GM19397 (cell line): ENCODE data around the gene LPP.

Experiments used
- ATAC-seq: cut with Tn5 transposase; IDR thresholded peaks from one replicate; pipeline ENCODE4 v1.9.1; 2021; ENCODE audit warnings: mild to moderate bottlenecking, moderate library complexity; ENCODE audit not compliant: unreplicated experiment

The LPP gene

DNA sequence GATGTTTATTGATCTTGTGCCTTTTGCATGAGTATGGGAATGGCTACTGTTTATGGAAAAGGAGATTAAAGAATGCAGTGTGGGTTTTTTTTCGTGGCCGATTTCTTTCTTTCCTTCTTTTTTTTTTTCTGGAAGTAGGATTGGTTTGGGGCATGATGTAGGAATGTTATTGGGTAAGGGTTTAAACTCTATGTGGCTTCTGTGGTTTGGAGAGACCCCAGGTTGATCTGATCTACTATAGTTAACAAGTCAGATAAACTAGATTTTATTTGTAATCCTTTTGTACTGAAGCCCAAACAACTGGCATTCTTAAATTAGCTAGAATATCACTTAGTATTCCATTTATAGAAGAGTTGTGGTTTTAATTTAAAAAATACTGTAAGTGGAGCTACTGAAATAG lies 304.8 kb downstream of the LPP start:
- ATAC-seq, result no peak

DNA sequence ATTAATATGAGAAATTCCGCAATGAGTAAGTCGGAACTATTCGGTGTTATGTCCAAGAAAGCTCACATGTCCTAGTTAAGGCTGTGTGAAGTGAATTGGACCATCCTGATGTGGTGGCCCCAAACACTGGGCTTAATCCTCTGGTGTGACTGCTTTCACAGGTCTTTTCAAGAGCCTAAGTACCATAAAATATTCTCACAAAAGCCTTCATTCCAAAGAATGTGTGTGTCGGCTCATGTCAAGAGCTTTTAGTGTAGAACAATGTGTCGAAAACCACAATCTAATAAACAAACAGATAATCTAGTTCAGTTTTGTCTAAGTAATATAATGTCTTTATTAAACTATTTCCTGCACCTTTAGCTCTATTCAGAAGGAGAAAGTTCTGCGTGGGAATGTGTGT lies 311.4 kb downstream of the LPP start:
- no peak for ATAC-seq

DNA sequence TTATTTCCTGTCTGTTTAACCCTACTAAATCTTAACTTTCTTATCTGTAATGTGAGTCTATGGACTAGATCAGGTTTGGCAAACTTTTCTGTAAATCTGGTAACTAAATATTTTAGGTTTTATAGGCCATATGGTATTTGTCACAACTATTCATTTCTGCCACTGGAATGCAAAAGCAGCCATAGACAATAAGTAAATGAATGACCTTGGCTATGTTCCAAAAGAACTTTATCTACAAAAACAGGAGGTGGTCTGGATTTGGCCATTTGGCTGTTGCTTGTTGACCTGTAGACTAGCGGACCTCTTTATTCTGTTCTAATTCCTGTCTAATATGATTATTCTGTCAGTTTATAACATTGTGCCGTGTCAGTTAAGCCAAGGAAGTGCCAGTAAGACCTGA lies 314.2 kb downstream of the LPP start:
- no peak for ATAC-seq

GRCh38 chr3:188468662-188469061 lies 314.7 kb downstream of the LPP start:
- ATAC-seq, result no peak

- no peak for ATAC-seq
These were observed 315.4 kb downstream of the LPP start for GRCh38 chr3:188469228-188469885.

DNA sequence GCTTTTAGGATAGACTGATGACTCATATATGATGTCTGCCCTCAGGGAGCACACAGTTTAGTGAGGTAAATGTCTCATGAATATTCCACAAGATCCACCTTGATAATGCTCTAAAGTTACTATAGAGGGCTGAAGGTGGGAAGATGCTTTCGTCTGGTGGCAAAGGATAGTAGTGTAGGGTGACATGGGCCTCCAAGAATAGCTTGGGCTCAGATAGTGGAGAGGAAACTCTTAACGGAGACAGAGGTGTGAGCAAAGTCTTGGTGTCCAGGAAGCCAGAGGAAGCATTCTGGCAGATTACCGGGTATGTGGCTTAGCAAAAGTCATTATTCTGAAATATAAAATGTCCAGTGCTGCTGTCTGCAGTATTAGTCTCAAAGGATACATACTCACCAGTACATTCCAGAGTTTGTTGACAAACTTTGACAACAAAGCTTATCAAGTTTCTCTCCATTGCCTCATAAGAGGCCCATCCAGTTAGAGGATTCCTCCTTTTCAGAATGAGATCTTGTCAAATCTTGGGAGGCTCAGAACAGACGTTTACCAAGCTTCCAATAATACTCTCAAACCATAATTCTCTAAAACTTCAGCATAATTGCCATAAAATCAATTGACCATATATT lies 316.7 kb downstream of the LPP start:
- ATAC-seq, result no peak

DNA sequence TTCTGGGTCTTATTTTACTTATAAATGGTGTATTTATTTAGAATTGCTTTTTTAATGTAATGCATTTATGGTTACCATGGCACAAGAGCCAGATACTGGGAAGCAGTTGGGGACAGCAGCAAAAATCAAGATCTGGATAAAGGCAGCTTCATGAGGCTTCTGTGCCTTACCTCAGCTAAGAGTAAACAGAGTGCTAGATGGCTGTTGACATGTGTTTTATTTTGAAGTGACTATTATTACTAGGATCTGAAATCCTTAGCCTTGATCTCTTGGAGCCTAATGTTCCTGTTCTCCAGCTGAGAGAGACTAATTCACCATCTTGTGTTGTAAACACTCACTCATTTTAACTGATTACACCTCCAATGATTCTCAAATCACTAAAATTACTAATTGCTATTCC lies 317.8 kb downstream of the LPP start:
- ATAC-seq, result no peak

GRCh38 chr3:188472336-188472735 lies 318.4 kb downstream of the LPP start:
- no peak for ATAC-seq

GRCh38 chr3:188473045-188473444 lies 319.1 kb downstream of the LPP start:
- no peak for ATAC-seq

DNA sequence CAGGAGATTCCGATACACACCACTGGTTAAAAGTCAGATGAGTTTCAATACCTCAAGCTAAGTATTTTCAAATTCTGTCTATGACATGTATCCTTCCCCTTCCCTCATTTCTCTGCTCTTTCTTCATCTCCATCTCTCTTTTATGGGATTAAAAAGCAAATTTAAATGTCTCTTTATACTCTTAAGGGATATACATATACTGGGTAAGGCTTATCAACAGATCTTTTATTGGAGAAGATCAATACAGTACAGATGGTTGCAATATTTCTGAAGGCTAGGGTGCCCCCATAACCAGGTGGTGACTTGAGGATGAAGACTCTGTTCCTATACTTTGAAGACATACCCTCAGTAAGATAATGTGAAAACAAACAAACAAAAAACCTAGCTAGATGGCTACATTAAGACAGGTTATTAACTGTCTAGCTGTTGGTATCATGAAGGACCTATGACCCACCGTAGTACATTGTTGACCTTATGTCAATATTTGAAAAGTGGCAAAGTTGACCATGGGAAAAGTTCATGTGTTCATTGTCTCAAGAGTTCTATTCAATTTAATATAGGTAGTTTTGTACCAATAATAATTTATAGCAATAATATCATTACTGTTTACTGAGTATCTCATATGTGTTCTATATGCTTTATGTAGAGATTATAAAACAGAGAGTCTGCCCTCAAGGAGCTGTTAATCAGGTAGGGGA lies 319.8 kb downstream of the LPP start:
- no peak for ATAC-seq

GRCh38 chr3:188476935-188477334 lies 323.0 kb downstream of the LPP start:
- no peak for ATAC-seq

GRCh38 chr3:188480011-188480410 lies 326.1 kb downstream of the LPP start:
- no peak for ATAC-seq

DNA sequence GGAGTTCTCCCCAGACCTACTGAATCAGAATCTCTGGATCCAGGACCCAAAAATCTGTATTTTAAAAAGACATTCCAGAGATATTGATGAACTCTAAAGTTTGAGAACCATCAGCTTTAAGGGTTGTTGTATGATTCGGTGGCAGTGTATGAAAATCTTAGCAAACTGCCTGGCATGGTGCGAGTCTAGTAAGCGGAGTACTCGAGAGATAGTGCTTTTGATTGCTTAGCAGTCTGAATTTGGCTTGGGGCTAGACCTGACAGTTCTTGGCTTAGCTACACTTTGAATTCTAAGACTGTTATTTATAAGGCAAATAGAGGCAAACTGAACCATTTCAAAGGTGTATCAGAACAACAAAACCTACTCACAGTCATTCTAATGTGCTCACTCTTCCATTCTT lies 329.0 kb downstream of the LPP start:
- ATAC-seq, result no peak

DNA sequence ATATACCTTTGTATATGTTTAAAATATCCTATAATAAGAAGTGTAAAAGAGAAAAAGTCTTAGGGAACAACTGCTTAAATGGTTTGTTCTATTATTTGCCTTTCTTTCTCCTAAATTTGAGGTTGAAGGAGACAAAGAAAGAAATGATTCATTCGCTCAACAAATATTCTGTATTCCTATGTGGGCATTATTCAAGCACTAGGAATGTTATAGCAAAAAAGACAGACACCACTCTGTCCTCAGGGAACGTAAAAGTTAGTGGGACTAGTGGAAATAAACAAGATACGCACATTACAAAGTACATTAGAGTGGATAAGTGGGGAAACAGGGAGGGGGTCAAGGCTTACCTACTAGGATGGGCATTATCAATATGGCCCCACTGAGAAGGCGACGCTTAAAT lies 332.2 kb downstream of the LPP start:
- no peak for ATAC-seq

GRCh38 chr3:188486952-188487351 lies 333.0 kb downstream of the LPP start:
- no peak for ATAC-seq

GRCh38 chr3:188487652-188488051 lies 333.7 kb downstream of the LPP start:
- no peak for ATAC-seq

DNA sequence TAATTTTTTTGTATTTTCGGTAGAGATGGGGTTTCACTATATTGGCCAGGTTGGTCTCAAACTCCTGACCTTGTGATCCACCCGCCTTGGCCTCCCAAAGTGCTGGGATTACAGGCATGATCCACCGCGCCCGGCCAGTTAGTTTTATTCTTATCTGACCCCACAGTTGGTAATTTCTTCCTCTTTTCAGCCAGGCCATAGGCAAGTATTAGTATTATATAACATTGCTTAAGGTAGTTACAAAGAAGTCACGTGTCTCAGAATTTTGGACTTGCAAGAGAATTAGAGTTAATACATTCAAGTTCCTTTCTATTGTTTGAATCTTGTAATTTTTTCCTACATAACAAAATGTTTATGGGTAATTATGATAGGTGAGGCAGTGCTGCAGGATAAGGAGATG lies 334.8 kb downstream of the LPP start:
- ATAC-seq, result no peak

DNA sequence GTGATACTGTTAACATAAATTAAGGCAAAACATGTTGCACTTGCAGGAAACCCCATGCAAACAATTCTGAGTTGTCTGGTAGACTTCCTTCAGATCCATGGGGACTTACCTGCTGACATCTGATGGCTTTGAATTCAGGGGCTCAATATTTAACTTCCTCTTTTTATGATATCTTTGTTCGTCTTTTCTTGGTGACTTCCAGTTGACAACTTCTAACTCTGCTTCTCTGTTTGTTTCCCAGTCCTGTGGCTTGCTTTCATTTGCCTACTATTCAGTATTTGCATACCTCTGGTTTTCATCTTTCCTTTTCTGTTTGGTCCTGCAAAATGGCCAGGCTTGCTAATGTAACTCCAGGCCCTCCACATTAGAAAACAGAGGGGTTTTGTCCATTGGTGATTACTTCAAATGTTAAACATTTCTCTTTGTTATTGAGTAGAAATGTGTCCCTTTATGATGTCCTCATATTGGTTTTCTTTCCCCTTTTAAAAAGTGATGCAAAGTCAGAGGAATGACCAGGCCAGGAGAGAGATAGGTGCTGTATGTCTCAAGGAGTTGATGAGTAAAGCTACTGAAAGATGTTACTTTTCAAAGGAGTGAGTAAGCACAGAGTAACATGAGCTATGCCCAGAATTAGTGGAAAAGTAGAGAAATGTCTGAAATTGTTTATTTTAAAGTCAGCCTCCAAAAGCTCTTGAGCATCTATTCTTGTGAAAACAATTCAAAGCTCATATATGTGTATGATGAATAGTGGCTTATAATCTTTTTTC lies 335.9 kb downstream of the LPP start:
- no peak for ATAC-seq

DNA sequence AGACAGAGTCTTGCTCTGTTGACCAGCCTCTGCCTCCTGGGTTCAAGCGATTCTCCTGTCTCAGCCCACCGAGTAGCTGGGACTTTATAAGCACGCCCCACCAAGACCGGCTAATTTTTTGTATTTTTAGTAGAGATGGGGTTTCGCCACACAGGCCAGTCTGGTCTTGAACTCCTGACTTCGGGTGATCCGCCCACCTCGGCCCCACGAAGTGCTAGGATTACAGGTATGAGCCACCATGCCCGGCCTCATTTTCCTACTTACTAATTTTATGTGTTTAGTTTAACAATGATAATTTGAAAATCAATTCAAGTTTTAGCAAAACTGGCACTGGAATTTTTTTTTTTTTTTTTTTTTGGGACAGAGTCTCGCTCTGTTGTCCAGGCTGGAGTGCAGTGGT lies 336.5 kb downstream of the LPP start:
- ATAC-seq, result no peak

DNA sequence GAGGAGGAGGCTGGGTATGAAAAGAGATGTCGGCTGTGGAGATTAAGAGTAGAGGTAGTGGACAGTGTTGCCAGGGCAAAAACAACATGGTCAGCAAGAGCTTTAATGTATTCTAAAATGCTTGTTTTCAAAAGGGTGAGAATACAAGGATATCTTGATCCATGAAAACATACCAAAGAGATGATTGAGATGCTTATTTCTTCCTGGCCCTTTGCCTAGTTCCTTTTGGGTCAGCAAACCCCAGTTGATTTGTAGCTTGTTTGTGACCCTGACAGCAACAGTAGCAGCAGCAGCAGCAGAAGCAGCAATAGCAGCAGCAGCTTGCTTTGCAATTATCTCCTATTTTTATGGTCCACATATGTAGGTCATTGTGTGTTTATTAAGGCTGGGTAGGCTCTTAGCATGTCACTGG lies 337.3 kb downstream of the LPP start:
- ATAC-seq, result no peak

GRCh38 chr3:188496390-188496789 lies 342.4 kb downstream of the LPP start:
- ATAC-seq, result no peak

- ATAC-seq, result no peak
These were observed 343.1 kb downstream of the LPP start for GRCh38 chr3:188497021-188497420.
